GM19324 (cell line): ENCODE data around the gene JDP2.
A peak's percentile ranks its signal among the peaks of the same experiment; 100 is the strongest.

Source experiments
- ATAC-seq: cut with Tn5 transposase; IDR thresholded peaks from one replicate; pipeline ENCODE4 v1.9.1; 2021; ENCODE audit warnings: mild to moderate bottlenecking, moderate library complexity; ENCODE audit not compliant: unreplicated experiment, low FRiP score

The JDP2 gene

DNA sequence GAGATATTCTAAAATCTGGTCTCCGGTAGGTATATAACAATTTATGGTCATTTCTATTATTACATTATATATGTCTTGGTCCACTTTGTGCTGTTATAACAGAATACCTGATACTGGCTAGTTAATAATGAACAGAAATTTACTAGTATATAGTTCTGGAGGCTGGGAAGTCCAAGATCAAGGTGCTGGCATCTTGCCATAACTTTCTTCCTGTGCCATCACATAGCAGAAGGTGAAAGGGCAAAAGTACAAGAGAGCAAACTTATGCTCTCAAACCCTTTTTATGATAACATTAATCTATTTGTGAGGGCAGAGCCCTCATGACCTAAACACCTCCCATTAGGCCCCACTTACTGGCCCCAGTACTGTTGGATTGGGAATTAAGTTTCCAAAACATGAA is 76.6 kb downstream of the JDP2 start:
- no peak for ATAC-seq

DNA sequence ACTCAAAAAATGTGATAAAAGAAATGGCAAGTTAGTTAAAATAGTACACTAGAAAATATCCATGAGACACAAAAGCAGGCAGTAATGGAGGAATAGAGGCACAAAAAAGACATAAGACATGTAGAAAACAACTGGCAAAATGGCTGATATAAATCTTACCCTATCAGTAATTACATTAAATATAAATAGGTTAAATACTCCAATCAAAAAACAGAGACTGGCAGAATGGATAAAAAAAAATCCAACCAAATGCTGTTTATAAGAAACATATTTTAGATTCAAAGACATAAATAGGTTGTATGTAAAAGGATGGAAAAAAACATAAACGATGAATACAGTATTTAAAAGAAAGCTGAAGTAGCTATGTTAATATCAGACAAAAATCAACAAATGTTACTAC is 79.1 kb downstream of the JDP2 start:
- ATAC-seq: no peak

DNA sequence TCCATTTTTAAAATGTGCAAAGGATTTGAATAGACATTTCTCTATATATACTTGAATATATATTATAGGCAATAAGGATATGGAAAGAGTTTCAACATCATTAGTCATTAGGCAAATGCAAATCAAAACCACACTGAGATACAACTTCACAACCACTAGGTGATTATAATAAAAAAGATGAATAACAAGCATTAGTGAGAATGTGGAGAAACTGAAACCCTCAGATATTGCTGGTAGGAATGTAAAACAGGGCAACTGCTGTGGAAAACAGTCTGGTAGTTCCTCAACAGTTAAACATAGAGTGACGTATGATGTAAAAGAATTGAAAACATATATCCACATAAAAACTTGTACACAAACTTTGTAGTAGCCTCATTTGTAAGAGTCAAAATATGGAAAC is 82.7 kb downstream of the JDP2 start:
- no peak for ATAC-seq

DNA sequence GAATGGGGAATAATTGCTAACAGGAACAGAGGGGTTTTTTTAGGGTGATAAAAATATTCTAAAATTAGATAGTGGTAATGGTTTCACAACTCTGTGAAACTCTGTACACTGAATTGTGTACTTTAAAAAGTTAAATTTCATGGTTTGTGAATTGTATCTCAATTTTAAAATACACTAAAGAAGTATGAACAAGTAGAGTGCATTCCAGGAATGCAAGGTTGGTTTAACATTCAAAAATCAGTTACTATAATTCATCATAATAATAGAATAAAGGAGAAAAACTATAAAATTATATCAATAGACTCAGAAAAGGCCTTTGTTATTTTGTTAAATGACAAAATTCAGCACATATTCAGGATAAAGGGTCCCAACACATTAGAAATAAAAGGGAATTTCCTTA is 83.4 kb downstream of the JDP2 start:
- no peak for ATAC-seq

DNA sequence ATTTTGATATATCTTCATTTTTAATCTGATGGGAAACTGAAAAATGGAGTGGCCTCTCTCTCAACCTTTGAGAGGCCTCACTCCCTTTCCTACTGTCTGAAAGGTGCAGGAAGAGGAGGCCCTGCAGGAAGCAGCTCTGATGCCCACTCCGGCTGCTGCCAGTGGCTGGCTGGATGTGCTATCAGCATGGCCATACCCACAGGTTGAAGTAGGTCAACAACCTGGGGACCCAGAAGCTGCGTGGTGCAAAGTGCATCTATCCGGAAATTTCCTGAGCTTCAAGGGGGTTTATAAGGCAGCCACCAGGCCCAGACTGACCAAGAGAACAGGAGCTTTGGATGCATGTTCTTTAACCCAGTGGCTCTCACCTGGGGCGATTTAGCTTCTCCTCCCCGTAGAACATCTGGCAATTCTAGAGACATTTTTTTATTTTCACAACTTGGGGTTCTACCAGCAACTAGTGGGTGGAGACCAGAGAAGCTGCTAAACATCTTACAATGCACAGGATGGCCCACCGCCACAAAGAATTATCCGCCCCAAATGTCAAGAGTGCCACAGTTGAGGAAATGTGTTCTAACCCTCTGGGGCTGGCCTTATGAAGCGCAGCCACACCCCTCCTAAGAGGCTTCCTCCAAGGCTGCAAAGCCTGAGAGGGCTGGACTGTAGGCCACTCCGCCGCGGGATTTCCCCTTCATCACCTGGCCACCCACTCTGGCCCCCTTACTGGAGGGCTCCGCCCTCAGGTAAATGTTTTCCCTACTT is 86.3 kb downstream of the JDP2 start:
- ATAC-seq: no peak

DNA sequence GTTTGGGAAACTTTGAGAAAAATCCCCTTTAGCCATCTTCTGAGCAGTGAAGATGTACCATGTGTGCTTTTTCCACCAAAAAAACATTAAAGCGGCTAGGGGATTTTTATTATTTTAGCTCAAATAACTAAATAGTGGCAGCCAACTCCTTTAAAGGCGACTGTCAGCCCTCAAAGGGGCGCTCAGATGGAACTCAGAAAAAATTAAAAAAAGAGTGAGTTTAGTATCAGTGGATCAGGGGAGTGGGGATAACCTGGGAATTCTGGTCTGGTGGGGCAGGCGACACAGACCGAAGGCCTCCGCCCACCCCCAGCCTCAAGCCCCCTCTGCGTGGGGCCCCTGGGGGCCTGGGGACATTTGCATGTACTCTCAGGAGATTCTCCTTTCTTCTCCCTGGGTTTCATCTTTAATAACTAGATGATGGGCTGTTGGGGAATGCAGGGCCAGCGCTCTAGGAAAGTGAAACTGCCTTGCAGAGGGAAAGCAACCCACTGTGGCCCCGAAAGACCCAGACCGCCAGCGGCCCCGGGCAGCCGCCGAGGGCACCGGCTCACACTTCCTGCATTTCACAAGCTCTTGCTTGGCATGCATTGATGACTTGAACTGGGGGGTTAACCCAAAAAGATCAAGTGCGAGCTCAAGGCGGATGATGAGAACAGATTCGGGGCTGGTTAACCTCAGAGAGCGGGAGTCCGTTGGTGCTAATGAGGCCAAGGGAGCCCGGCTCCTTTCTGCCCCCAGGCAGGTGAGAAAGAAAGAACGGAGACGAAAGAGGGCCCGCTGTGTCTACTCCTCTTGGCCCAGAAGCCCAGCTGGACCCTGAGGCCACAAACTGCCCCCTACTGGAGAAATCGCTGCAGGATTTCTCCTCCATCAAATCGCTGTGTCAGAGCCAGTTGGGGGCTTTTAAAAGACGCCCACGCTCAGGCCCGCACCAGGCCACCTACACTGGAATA is 87.1 kb downstream of the JDP2 start:
- ATAC-seq: peak; percentile 65

DNA sequence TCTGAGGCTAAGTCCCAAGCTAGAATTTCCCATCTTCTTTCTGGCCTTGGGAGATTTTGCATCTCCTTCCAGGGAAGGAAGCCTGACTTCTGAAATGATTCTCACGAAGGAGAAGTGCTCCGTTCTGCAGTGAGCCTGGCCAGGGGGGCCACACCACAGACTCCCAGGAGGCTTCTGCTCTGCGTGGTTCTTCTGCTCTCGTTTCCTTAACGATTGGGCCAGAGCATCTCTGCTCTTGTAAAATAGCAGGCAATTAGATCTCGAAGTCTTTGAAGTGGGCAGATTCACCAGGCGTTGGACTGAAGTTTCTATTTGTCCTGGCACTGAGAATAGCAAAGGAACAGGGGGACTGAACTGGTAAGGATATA is 87.8 kb downstream of the JDP2 start:
- ATAC-seq: peak; percentile 37

DNA sequence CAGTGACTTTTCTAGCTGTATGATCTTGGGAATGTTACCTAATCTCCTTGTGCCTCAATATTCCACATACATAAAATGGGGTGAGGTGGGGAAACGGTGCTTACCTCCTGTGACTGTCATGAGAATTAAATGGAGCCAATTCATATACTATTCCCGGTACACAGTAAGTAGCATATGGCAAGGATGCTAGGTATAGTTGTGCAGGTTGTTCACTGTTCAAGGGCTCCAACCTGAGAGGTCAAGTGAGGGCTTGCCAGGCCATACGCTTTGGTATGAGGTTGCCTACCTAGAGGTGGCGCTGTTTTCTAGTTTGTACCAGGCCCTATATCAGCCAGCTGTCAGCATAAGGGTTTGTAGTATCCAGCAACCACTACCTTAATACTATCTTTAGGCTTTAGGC is 90.8 kb downstream of the JDP2 start:
- no peak for ATAC-seq

DNA sequence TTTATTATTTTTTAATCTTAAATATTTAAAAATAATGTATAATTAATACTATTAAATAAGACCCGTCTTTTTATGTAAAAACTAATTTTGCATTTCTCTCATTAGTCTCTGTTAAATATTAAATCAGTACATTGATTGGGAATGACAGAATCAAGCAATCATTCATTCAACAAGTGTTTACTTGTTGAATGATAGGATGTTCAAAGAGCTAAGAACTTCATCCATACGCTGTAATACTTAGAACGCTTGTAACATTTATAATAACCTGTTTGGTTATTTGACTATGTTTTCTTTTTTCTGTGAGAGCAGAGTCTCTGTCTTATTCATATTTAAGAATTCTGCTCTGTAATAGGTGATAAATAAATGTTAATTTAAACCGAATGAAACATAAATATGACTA is 91.6 kb downstream of the JDP2 start:
- ATAC-seq: no peak

DNA sequence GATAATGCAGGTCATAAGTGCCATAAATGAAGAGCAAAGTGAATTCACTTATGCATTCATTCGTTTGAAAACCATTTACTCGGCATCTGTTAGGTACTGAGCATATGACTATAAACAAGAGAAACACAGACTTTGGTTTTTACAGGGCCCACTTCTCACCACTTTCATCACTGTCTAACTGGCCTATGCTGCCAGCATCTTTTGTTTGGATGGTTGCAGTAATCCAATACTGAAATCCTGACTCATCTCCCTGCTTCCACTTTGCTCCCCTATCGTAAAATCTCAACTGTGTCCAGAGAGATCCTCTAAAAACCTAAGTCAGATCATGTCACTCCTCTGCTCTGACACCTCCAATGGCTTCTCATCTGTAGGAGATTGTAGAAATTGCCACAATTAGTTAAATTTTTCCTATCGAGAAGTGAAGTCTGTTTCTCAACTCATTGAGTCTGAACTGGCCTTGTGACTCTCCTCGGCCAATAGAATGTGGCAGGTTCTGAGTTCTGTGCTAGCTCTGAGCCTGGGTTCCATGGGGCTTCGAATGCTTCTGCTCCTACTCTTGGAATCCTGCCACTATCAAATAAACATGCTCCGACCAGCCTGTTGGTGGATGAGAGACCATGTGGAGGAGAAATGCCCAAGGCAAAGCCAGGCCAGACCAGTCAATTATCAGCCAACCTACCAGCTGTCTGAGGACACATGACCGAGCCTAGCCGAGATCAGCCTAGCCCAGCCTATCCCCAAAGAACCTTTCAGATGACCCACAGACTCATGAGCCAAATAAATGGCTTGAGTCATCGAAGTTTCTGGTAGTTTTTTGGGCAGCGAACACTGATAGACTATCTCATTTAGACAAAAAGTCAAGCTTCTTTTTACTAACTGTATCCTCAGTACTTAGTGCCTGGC is 92.3 kb downstream of the JDP2 start:
- no peak for ATAC-seq

DNA sequence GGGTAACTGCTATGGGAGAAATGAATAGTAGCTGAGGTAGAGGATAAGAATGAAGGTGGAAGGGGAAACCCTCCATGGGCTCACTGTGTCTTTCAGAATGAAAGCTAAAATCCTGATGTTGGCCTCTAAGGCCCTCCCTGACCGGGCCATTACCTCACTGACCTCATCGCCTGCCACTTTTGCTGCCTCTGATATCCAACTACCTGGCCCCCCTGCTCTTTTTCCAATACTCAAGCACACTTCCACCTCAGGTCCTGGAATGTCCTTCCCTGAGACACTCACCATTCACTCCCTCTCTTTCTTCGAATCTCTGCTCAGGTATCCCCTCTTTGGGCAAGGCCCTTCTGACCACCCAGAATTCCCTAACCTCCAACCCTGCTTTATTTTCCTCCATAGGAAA is 93.0 kb downstream of the JDP2 start:
- ATAC-seq: no peak

DNA sequence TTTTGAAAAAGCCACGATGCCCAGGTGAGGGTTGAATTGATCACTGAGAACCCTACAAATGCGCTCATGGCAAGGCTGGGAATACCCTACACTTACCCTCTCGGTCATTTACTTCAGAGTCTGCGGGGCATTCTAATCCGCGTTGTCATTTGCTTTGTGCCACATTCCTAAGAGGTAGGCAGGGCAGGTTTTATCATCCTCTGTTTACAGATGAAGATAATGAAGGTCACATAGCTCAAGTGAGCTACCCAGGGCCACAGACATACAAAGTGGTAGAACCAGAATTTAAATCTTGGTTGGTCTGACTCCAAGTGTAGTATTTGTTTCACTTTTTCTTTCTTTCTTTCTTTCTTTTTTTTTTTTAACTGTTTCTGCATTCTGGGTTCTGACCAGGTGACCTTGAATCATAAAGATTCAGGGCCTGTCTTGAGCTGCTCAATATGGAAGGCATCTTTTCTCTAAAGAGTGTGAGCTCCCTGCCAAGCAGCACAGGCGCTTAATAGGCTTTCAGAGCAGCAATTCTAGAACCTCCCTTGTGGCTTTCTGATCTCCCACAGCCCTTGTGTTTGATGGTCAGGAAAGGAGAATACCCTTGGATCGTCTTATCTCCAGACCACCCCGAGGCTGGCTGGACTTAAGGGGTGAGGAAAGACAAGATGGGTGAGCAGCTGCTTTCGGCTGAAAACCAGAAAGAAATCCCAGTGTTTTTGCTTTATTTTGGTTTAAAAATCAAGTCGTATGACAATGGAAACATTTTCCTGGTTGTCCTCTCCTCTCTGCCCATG is 93.8 kb downstream of the JDP2 start:
- ATAC-seq: peak; percentile 10

DNA sequence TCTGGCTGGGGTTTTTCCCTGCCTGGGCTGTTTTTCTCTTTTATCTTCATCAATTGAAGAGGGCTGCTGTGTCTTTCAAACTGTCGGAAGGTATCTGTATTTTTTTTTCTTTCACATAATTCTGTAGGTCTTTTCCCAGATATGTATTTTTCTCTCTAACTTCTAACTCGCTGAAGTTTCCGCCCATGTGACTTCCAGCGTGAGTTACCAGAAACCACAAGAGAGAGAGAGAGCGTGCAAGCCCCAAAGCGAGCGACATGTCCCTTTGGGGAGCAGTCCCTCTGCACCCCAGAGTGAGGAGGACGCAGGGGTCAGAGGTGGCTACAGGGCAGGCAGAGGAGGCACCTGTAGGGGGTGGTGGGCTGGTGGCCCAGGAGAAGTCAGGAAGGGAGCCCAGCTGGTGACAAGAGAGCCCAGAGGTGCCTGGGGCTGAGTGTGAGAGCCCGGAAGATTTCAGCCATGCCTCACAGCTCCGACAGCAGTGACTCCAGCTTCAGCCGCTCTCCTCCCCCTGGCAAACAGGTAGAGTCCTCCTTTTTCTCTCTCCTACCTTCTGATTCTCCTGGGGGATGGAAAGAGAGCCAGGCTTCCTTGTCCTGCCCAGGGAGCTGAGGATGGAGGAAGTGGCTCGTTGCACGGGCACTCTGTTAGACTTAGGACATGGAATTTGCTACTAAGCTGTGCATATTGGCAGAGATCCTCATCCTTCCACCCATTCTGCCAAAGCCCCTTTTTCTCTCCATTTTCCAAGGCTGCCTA is 94.6 kb downstream of the JDP2 start, which contains the start of gene BATF:
BATF (plus strand) TSS at position 246 of the 759 bp plus-strand sequence; CDS start at position 460, 214 bp downstream.
- ATAC-seq: peak; percentile 61

DNA sequence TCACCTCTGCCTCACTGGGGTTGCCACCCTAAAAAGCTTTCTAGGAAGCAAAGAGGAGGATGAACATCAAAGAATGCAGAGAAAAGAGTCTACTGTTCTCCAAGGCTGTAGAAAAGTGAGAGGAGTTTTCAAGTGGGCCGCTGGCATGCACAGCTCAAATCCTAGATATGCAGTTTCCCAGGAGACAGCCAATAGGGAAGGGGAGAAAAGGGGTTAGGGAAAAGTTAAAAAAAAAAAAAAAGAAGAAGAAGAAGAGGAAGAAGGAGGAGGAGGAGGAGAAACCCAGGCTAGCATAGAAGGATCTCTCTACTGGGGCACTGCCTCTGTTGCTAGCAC is 95.1 kb downstream of the JDP2 start:
- ATAC-seq: no peak
